H1 (cell line): ENCODE data around the gene CNNM3. TPM values are rescaled to one million over a fixed set of nuclear protein-coding genes. Genes with fewer than 3 reads are reported as not detected.

Source experiments
- CTCF ChIP-seq, 3 experiments: IDR thresholded peaks; 1 replicate in 2 of 3; 2 replicates in 1 of 3; pipeline versions ENCODE4 v1.5.1 to v1.6.1; 2011; ENCODE audit warnings: low read length in 3 of 3, mild to moderate bottlenecking in 3 of 3, inconsistent platforms in 2 of 3, low read depth in 1 of 3, moderate library complexity in 1 of 3; ENCODE audit not compliant: insufficient read depth in 1 of 3; ENCODE audit errors: control extremely low read depth in 1 of 3
- EGR1 ChIP-seq: IDR thresholded peaks from 2 replicates; pipeline ENCODE4 v1.6.1; 2011; ENCODE audit warnings: low read depth, low read length, borderline replicate concordance
- SIX5 ChIP-seq: IDR thresholded peaks from 2 replicates; pipeline ENCODE4 v1.6.1; 2011; ENCODE audit warnings: mild to moderate bottlenecking, low read depth, low read length
- SP4 ChIP-seq: IDR thresholded peaks from 2 replicates; pipeline ENCODE4 v1.6.1; 2012; ENCODE audit warnings: low read length, inconsistent platforms
- TAF1 ChIP-seq: IDR thresholded peaks from 2 replicates; pipeline ENCODE4 v1.6.1; 2011; ENCODE audit warnings: mild to moderate bottlenecking, low read depth, low read length
- TAF7 ChIP-seq: optimal IDR thresholded peaks from 2 replicates; pipeline ENCODE3; 2011; ENCODE audit warnings: low read depth, mild to moderate bottlenecking, inconsistent platforms, low read length, moderate library complexity, borderline replicate concordance
- polyA plus RNA-seq, 7 experiments: library from polyadenylated mRNA; depleted of rRNA in 3 of 7; stranded (reverse) in 5 of 7; unstranded in 2 of 7; fragments of >200 nt in 5 of 7; fragments of 200-250 nt in 2 of 7; gene quantifications; 1 replicate in 5 of 7; 2 replicates in 1 of 7; 4 replicates in 1 of 7; pipeline versions ENCODE4 v1.2.1 to v1.2.3, GENCODE V29; 2011 to 2013; ENCODE audit warnings: missing spikeins in 2 of 7, mixed read lengths in 2 of 7
- total RNA-seq: library from RNA; stranded (reverse); fragmentation: NEBNext Ultra II Directional; extraction: Animal tissue kit (Norgen Biotek cat#: 25700); gene quantifications from 2 replicates; pipeline ENCODE4 v1.2.1, GENCODE V29; 2021

The CNNM3 gene
- total and polyA plus RNA-seq, 2 of the 8 experiments (the other 6 are each of a cell fraction or from before 2014, with no cell fraction given), result 29.1 to 29.2 TPM

- no peak for TF ChIP-seq CTCF (IDR thresholded peaks at IDR 0.05; ENCODE audit: control extremely low read depth in 1 of 3, insufficient read depth in 1 of 3, low read depth in 1 of 3, low read length in 3 of 3)
- TF ChIP-seq TAF1, result no peak
- no peak for TF ChIP-seq EGR1
- TF ChIP-seq TAF7, result no peak
- TF ChIP-seq SIX5, result no peak
- no peak for TF ChIP-seq SP4
These were observed 9.0 kb downstream of the CNNM3 start (continued) for GRCh38 chr2:96825057-96825456.
